OCI-LY3 (cell line): Measurements from ENCODE around the gene ANKRD34A.

Experiments
- CTCF ChIP-seq: fragments of 200-600, 300-600 bp; sonication (generic); IDR thresholded peaks from 2 replicates; pipeline ENCODE4 v1.5.1; 2014; ENCODE audit warnings: antibody characterized with exemption, low read length, low read depth
- EZH2phosphoT487 ChIP-seq: fragments of 200-600 bp; shearing (Covaris generic); IDR thresholded peaks from 2 replicates; pipeline ENCODE4 v1.6.1; 2018; ENCODE audit warnings: antibody characterized with exemption, mixed run types, low read depth

DNA sequence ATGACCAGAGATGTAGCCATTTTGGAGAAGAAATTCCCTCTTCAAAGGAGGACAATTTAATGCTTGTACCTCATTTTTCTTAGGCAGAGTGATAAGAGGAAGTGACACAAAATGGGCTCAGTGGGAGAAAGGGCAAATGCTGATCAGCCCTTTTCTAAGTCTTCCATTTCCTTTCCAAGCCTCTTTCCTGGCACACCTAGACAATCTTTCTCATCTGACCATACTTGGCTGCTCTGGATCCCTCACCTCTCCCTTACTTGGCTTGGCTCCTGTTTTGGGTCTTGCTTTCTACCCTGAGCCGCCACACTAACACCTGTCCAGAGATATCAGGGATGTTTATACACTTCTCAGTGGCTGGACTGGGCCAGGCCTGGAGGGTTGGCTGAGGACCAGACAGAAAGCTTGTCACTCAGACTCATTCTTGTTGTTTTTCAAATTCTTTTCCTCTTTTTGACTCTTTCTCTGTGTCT is 18.9 kb upstream of the ANKRD34A start:
- TF ChIP-seq CTCF = no peak
- TF ChIP-seq EZH2phosphoT487 = no peak
